DND-41 (cell line): Measurements from ENCODE around the gene RHCG.

Experiments used
- ATAC-seq: fragments of 200-7000 bp; cut with Tn5 transposase; 3 replicates; pipeline ENCODE4 v1.9.1; 2021; ENCODE audit warnings: low read depth; ENCODE audit not compliant: insufficient read depth
- DNase-seq: peaks from one replicate; pipeline ENCODE4 v3.0.0-alpha.2; 2020
- H2AFZ ChIP-seq: 2 replicates; pipeline ENCODE4 v1.6.0; 2012; ENCODE audit warnings: low read depth, low read length
- H3K27ac ChIP-seq: 2 replicates; pipeline ENCODE4 v1.5.1; 2012; ENCODE audit warnings: low read length, inconsistent platforms
- H3K27me3 ChIP-seq: fragments of 200-600 bp; sonication (generic); 2 replicates; pipeline ENCODE4 v1.6.0; 2012; ENCODE audit warnings: low read length, mild to moderate bottlenecking, inconsistent platforms; ENCODE audit not compliant: insufficient read depth, poor library complexity
- H3K36me3 ChIP-seq: 2 replicates; pipeline ENCODE4 v1.5.1; 2012; ENCODE audit warnings: low read length, inconsistent platforms; ENCODE audit not compliant: insufficient read depth
- H3K4me1 ChIP-seq: 2 replicates; pipeline ENCODE4 v1.5.1; 2012; ENCODE audit warnings: mild to moderate bottlenecking, low read length; ENCODE audit not compliant: insufficient read depth
- H3K4me2 ChIP-seq: 2 replicates; pipeline ENCODE4 v1.6.0; 2012; ENCODE audit warnings: mild to moderate bottlenecking, moderate library complexity, low read length, inconsistent platforms; ENCODE audit not compliant: insufficient read depth
- H3K4me3 ChIP-seq, 2 experiments: fragments of 200-600 bp in 1 of 2; shearing (Covaris generic) in 1 of 2; 2 replicates each; pipeline ENCODE4 v1.5.1; 2012 to 2016; ENCODE audit warnings: inconsistent platforms in 2 of 2, low read length in 2 of 2, mild to moderate bottlenecking in 2 of 2, low read depth in 1 of 2, moderate library complexity in 1 of 2
- H3K79me2 ChIP-seq: 2 replicates; pipeline ENCODE4 v1.6.0; 2012; ENCODE audit warnings: low read length, inconsistent platforms; ENCODE audit not compliant: insufficient read depth
- H3K9ac ChIP-seq: 2 replicates; pipeline ENCODE4 v1.6.0; 2012; ENCODE audit warnings: low read depth, mild to moderate bottlenecking, inconsistent platforms, low read length, moderate library complexity
- H3K9me3 ChIP-seq: 2 replicates; pipeline ENCODE4 v1.5.1; 2012; ENCODE audit warnings: low read length, moderate library complexity, mild to moderate bottlenecking, inconsistent platforms; ENCODE audit not compliant: insufficient read depth, severe bottlenecking
- H4K20me1 ChIP-seq: 2 replicates; pipeline ENCODE4 v1.6.0; 2012; ENCODE audit warnings: low read length; ENCODE audit not compliant: insufficient read depth
- EZH2 ChIP-seq: IDR thresholded peaks from 3 replicates; pipeline ENCODE4 v1.6.1; 2012; ENCODE audit warnings: borderline replicate concordance, low read depth, mild to moderate bottlenecking, moderate library complexity, low read length, inconsistent platforms; ENCODE audit not compliant: severe bottlenecking
- TF ChIP-seq, protein P1 (sequence below): IDR thresholded peaks from 2 replicates; pipeline ENCODE4 v1.5.1; 2012; ENCODE audit warnings: borderline replicate concordance, low read length, moderate library complexity, mild to moderate bottlenecking; ENCODE audit not compliant: poor library complexity, severe bottlenecking; ENCODE audit errors: extremely low read depth

The RHCG gene

DNA sequence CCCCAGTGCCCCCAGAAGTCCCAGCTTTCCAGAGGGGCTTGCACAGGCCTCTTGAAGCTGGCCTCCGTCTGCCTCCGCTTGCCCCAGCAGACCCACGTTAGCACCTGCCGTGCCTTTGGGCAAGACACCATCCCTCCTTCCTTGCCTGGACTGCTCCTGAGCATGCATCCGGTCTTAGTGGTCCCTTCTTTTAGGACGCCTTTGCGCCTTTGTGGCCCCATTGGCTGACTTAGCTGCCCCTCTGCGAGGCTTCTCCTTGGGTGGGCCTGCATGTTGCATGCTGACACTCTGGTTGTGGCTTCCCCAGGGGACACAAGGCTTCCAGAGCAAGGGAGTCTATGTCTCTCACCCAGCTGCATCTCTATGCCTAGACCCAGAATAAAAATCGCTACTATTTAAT is 56.6 kb downstream of the RHCG start:
- H3K4me3 ChIP-seq = no peak overlapping the region
- DNase-seq (no peak), ATAC-seq (no peak)
- no peaks in the 10 kb centered on the region for H4K20me1 ChIP-seq
- no peaks in the 10 kb centered on the region for H3K9me3 ChIP-seq
- H3K36me3 ChIP-seq = no peaks in the 10 kb centered on the region
- H2AFZ ChIP-seq = no peak overlapping the region
- H3K79me2 ChIP-seq = no peaks in the 10 kb centered on the region
- peaks cover 12% of the 10 kb centered on the region for H3K27me3 ChIP-seq
- H3K4me1 ChIP-seq = no peaks in the 10 kb centered on the region
- no peak for TF ChIP-seq EZH2
- TF ChIP-seq, protein P1, sequence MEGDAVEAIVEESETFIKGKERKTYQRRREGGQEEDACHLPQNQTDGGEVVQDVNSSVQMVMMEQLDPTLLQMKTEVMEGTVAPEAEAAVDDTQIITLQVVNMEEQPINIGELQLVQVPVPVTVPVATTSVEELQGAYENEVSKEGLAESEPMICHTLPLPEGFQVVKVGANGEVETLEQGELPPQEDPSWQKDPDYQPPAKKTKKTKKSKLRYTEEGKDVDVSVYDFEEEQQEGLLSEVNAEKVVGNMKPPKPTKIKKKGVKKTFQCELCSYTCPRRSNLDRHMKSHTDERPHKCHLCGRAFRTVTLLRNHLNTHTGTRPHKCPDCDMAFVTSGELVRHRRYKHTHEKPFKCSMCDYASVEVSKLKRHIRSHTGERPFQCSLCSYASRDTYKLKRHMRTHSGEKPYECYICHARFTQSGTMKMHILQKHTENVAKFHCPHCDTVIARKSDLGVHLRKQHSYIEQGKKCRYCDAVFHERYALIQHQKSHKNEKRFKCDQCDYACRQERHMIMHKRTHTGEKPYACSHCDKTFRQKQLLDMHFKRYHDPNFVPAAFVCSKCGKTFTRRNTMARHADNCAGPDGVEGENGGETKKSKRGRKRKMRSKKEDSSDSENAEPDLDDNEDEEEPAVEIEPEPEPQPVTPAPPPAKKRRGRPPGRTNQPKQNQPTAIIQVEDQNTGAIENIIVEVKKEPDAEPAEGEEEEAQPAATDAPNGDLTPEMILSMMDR = no peak
- no peak overlapping the region for H3K9ac ChIP-seq
- H3K4me2 ChIP-seq = no peak overlapping the region
- no peak overlapping the region for H3K27ac ChIP-seq

DNA sequence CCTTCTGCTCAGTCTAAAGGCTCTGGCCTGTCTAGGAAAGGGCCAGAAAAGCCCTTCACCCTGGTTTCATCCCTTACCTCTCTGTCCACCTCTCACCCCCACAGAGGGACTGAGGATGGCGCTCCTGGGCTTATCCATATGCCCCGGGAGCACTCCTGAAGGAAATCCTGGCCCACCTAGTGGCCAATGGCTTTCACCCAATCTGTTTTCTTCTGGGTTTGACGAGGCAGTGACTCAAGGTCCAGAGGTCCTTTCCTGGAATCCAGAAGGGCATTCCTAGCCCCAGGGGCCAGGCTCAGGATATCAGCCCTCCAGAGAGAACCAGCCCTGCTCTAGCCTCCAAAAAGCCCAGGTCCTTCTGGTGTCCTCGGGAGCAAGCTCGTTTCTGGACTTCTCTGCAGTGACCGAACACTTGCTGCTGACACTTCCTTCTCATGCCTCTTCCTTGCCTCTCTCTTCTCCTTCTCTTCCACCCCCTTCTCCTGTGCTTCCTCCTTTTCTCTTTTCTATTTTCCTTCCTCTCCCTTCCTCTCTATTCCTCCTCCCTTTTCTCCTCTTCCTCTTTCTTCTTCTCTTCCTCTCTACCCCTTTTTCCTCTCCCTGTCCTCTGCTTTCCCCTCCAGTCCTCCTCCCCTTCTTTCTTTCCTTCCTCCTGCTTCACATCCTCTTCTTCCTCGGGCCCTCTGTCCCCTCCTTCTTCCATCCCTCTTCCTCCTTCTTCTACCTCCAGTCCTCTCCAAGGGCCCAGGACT is 59.6 kb downstream of the RHCG start:
- Histone ChIP-seq H3K36me3 (no peaks in the 10 kb centered on the region), H3K9me3 (no peaks in the 10 kb centered on the region), H4K20me1 (no peaks in the 10 kb centered on the region), H3K79me2 (no peaks in the 10 kb centered on the region), H3K27me3 (peaks cover 12% of the 10 kb centered on the region), H3K9ac (no peak overlapping the region), H2AFZ (no peak overlapping the region), H3K4me1 (no peaks in the 10 kb centered on the region), H3K4me2 (no peak overlapping the region), H3K27ac (no peak overlapping the region), H3K4me3 (no peak overlapping the region)
- DNase-seq (no peak), ATAC-seq (no peak)
- no peak for TF ChIP-seq EZH2
- TF ChIP-seq, protein P1 = no peak

DNA sequence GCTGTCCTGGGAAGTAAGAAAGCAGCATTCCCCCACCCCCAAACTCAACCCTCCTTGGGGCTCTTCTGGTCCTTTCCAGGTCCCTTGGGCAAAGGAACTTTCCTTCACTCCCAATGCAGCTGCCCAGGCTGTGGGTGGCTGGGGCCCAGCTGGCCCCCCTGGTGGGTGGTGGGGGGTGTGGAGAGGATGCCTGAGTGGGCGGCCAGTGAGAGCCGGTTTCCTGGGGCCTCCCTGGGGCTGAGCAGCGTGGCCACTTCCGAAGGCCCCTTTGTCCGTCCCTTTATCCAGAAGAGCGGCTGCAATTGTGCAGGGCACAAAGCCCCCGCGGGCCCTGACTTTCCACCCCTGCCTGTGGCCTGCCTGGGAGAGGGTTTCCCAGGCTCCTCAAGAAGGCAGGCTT is 61.0 kb downstream of the RHCG start:
- no peaks in the 10 kb centered on the region for H3K36me3 ChIP-seq
- H3K4me2 ChIP-seq = no peak overlapping the region
- no peak for ATAC-seq
- DNase-seq = no peak
- H3K27ac ChIP-seq = no peak overlapping the region
- H3K9me3 ChIP-seq = no peaks in the 10 kb centered on the region
- no peaks in the 10 kb centered on the region; the same call in 1 of the 2 replicates for H4K20me1 ChIP-seq
- H3K4me3 ChIP-seq = no peak overlapping the region
- peaks cover 6% of the 10 kb centered on the region for H3K4me1 ChIP-seq
- TF ChIP-seq, protein P1 = no peak
- TF ChIP-seq EZH2 = no peak
- H3K79me2 ChIP-seq = no peaks in the 10 kb centered on the region
- H2AFZ ChIP-seq = no peak overlapping the region
- H3K27me3 ChIP-seq = peaks cover 14% of the 10 kb centered on the region
- H3K9ac ChIP-seq = no peak overlapping the region

DNA sequence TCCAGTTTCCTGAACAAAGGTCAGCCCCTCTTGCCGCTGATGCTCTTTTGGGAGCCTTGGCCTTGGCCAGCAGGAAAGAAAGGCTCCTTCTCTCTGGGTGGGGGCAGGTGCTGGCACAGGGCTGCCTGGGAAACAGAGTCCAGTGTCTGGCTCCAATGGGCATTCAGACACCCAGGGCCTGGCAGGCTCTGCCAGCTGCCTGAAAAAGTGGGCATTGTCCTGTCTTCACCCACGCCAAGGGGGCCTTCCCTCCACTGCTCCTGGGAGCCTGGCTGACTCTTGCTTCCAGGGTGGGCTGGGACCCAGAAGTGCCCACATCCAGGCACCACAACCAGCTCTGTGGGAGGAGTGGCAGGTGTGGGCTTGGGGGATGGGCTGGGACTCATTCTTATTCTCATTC is 62.7 kb downstream of the RHCG start:
- no peak overlapping the region for H3K4me2 ChIP-seq
- peaks cover 20% of the 10 kb centered on the region for H3K27me3 ChIP-seq
- H3K79me2 ChIP-seq = no peaks in the 10 kb centered on the region
- no peak overlapping the region for H3K27ac ChIP-seq
- peaks cover 7% of the 10 kb centered on the region for H3K4me1 ChIP-seq
- H2AFZ ChIP-seq = no peak overlapping the region
- H3K9ac ChIP-seq = no peak overlapping the region
- H3K4me3 ChIP-seq = no peak overlapping the region
- no peaks in the 10 kb centered on the region; the same call in 1 of the 2 replicates for H4K20me1 ChIP-seq
- DNase-seq (no peak), ATAC-seq (no peak)
- H3K9me3 ChIP-seq = no peaks in the 10 kb centered on the region
- no peak for TF ChIP-seq EZH2
- TF ChIP-seq, protein P1 = no peak
- H3K36me3 ChIP-seq = no peaks in the 10 kb centered on the region
